AG04449 (cell line): ENCODE results near the gene ALCAM.

Source experiments
- CTCF ChIA-PET: fragments of 350-600 bp; formaldehyde crosslinking; extraction: SDS; loops from one replicate; lab custom pipeline; 2021; ENCODE audit warnings: antibody characterized with exemption; lab: Yijun Ruan, JAX
- POLR2A ChIA-PET: fragments of 400-600, 350-600 bp; formaldehyde crosslinking; extraction: SDS; loops from one replicate; lab custom pipeline; 2020; ENCODE audit warnings: antibody characterized with exemption, inconsistent platforms; lab: Yijun Ruan, JAX
- DNase-seq: peaks from one replicate; pipeline ENCODE4 v3.0.0-alpha.2; 2010; ENCODE audit warnings: low read depth, low spot score
- H3K4me3 ChIP-seq: 2 replicates; pipeline ENCODE4 v1.5.1; 2011; ENCODE audit warnings: low read depth, mild to moderate bottlenecking, control low read depth, low read length
- CTCF ChIP-seq: IDR thresholded peaks from one replicate; pipeline ENCODE4 v1.5.1; 2011; ENCODE audit warnings: mild to moderate bottlenecking, moderate library complexity, low read length, control low read depth, inconsistent platforms; ENCODE audit not compliant: insufficient read depth; ENCODE audit errors: missing control alignments

The ALCAM gene

DNA sequence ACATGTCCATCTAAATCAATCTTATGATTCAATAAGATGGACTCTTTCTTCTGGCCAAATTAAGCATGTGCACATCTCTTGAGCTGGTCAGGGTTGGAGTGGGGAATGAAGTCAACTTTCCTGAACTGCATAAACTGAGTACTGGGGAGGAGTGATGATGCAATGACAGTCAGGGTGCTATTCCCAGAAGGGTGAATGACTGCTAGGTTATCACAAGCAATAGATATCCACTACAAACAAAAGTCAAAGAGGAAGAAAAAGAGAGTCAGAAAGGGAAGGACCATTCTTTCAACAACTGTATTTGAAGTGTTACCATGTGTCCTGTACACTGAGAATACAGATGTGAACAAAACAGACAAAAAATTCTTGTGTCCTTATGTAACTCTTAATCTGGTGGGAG lies 70.0 kb downstream of the ALCAM start:
- H3K4me3 ChIP-seq, result no peak overlapping the region
- CTCF ChIA-PET, result interaction anchor here (0.6 kb wide), 1 partner anchor 81 kb away, joined by 3 read pairs; no protein-coding TSS in a partner anchor
- POLR2A ChIA-PET, result no interaction called here
- DNase-seq, result no peak
- TF ChIP-seq CTCF, result no peak

DNA sequence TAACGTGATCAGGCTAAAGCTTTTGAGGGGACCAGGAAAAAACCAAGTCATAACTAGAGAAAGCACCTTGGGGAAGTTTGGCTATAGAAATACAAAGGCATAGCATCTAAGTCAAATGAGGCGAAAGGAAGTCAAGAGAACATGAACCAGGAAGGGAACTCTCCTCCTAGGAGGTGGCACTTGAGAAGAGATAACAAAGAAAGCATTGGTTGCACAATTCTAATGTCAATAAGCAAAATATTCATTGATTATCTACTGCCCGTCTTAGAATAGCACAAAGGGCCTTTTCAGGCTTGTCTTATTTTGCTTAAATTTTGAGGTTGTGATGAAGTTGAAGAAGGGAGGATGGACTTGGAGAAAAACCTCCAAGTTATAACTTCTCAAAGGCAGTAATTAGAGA lies 73.4 kb downstream of the ALCAM start:
- no peak for TF ChIP-seq CTCF
- ChIA-PET POLR2A (no interaction called here), CTCF (no interaction called here)
- H3K4me3 ChIP-seq, result no peak overlapping the region
- DNase-seq, result no peak

DNA sequence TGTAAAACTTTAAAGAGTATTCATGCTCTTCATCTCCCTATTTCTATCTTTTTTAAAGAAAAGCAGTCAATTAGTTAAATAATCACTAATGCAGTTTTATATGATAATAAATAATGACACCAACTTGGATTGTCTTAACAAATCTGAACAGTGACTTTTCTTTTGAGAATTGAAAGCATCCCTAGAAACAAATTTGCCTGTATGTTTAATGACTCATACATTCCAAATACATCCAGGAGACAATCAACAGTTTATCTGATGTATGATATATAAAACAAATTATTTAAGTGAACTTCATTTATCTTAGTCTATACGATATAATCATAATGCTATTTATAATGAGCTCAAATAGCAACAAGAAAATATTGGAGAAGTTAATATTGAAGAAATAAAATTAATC lies 78.0 kb downstream of the ALCAM start:
- ChIA-PET CTCF (interaction anchor here (1.6 kb wide), 1 partner anchor 13 kb away, joined by 4 read pairs; no protein-coding TSS in a partner anchor), POLR2A (no interaction called here)
- no peak for DNase-seq
- TF ChIP-seq CTCF, result no peak
- H3K4me3 ChIP-seq, result no peak overlapping the region

GRCh38 chr3:105448338-105448982 lies 81.8 kb downstream of the ALCAM start:
- POLR2A ChIA-PET, result no interaction called here
- CTCF ChIA-PET, result interaction anchor here (1.0 kb wide), 1 partner anchor 23 kb away, joined by 3 read pairs; no protein-coding TSS in a partner anchor
- no peak for DNase-seq
- no peak overlapping the region for H3K4me3 ChIP-seq
- no peak for TF ChIP-seq CTCF

- ChIA-PET POLR2A (no interaction called here), CTCF (no interaction called here)
- DNase-seq, result no peak
- no peak for TF ChIP-seq CTCF
- H3K4me3 ChIP-seq, result no peak overlapping the region
Observed at GRCh38 chr3:105449414-105449813, 82.7 kb downstream of the ALCAM start.

DNA sequence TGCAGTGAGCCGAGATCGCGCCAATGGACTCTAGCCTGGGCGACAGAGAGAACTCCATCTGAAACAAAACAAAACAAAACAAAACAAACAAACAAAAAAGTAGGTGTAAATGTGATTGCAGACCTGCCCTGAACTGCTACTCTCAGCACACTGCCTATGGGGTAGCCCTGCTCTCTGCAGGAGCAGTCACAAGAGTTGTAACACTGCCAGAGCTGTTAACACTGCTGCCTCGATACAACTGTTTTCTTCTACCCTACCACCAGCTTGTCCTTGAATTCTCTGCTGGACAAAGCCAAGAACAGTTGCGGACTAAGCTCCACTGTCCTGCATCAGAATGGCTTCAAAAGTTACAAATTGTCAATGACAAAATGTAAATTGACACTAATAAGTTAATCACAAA lies 89.3 kb downstream of the ALCAM start:
- ChIA-PET POLR2A (no interaction called here), CTCF (no interaction called here)
- H3K4me3 ChIP-seq, result no peak overlapping the region
- no peak for DNase-seq
- no peak for TF ChIP-seq CTCF
